Astrocyte (in vitro differentiated cells and primary cell): ENCODE results near the gene UGT2A1. TPM values are rescaled to one million over a fixed set of nuclear protein-coding genes. Genes with fewer than 3 reads are reported as not detected.

Experiments
- DNase-seq: peaks from one replicate; pipeline ENCODE4 v3.0.0-alpha.2; 2010; ENCODE audit warnings: low read depth
- FAIRE-seq: peaks from 2 replicates; lab custom pipeline; 2011; peaks lifted over from hg19 to GRCh38; lab: Jason Lieb, UNC
- H2AFZ ChIP-seq: 2 replicates; pipeline ENCODE4 v1.6.0; 2012; ENCODE audit warnings: low read depth, low read length, inconsistent platforms
- H3K27ac ChIP-seq: 2 replicates; pipeline ENCODE4 v1.5.1; 2011; ENCODE audit warnings: low read depth, low read length, inconsistent platforms
- H3K27me3 ChIP-seq: 2 replicates; pipeline ENCODE4 v1.6.0; 2011; ENCODE audit warnings: low read length, inconsistent platforms; ENCODE audit not compliant: insufficient read depth
- H3K36me3 ChIP-seq: 2 replicates; pipeline ENCODE4 v1.5.1; 2011; ENCODE audit warnings: low read length, inconsistent platforms; ENCODE audit not compliant: insufficient read depth
- H3K4me1 ChIP-seq: 2 replicates; pipeline ENCODE4 v1.5.1; 2011; ENCODE audit warnings: low read length, inconsistent platforms; ENCODE audit not compliant: insufficient read depth
- H3K4me2 ChIP-seq: 2 replicates; pipeline ENCODE4 v1.6.0; 2012; ENCODE audit warnings: low read length, inconsistent platforms
- H3K4me3 ChIP-seq: 2 replicates; pipeline ENCODE4 v1.5.1; 2011; ENCODE audit warnings: low read depth, mild to moderate bottlenecking, low read length, inconsistent platforms; ENCODE audit not compliant: insufficient read depth
- H3K79me2 ChIP-seq: 2 replicates; pipeline ENCODE4 v1.6.0; 2012; ENCODE audit warnings: mild to moderate bottlenecking, low read length, inconsistent platforms; ENCODE audit not compliant: insufficient read depth
- H3K9ac ChIP-seq: 2 replicates; pipeline ENCODE4 v1.6.0; 2012; ENCODE audit warnings: mild to moderate bottlenecking, low read length, inconsistent platforms
- H3K9me3 ChIP-seq: 2 replicates; pipeline ENCODE4 v1.5.1; 2012; ENCODE audit warnings: low read depth, mild to moderate bottlenecking, low read length, inconsistent platforms; ENCODE audit not compliant: insufficient read depth
- H4K20me1 ChIP-seq: 2 replicates; pipeline ENCODE4 v1.6.0; 2012; ENCODE audit warnings: low read length, inconsistent platforms; ENCODE audit not compliant: insufficient read depth
- H3K27ac Mint-ChIP-seq: one replicate; pipeline ENCODE4 v1.8.0; 2021; ENCODE audit warnings: mild to moderate bottlenecking, mixed read lengths; ENCODE audit not compliant: unreplicated experiment
- H3K27me3 Mint-ChIP-seq: one replicate; pipeline ENCODE4 v1.8.0; 2021; ENCODE audit warnings: low read depth, mixed read lengths; ENCODE audit not compliant: unreplicated experiment
- H3K36me3 Mint-ChIP-seq: one replicate; pipeline ENCODE4 v1.8.0; 2021; ENCODE audit warnings: low read depth, mixed read lengths; ENCODE audit not compliant: unreplicated experiment
- H3K4me1 Mint-ChIP-seq: one replicate; pipeline ENCODE4 v1.8.0; 2021; ENCODE audit warnings: low read depth, mixed read lengths; ENCODE audit not compliant: unreplicated experiment
- H3K4me3 Mint-ChIP-seq: one replicate; pipeline ENCODE4 v1.8.0; 2021; ENCODE audit warnings: mild to moderate bottlenecking, moderate library complexity, mixed read lengths; ENCODE audit not compliant: unreplicated experiment
- H3K9me3 Mint-ChIP-seq: one replicate; pipeline ENCODE4 v1.8.0; 2021; ENCODE audit warnings: mild to moderate bottlenecking, mixed read lengths; ENCODE audit not compliant: unreplicated experiment
- EZH2 ChIP-seq: IDR thresholded peaks from 2 replicates; pipeline ENCODE4 v1.6.1; 2012; ENCODE audit warnings: mild to moderate bottlenecking, low read length, inconsistent platforms; ENCODE audit not compliant: insufficient read depth
- total RNA-seq: library from RNA; stranded (reverse); gene quantifications from 2 replicates; pipeline ENCODE4 v1.2.1, GENCODE V29; 2021
- TF ChIP-seq, protein P1 (sequence below): IDR thresholded peaks from 2 replicates; pipeline ENCODE4 v1.5.1; 2011; ENCODE audit warnings: low read depth, mild to moderate bottlenecking, inconsistent platforms, low read length, moderate library complexity; ENCODE audit not compliant: insufficient read depth

The UGT2A1 gene
- total RNA-seq, 1 donor from 2014 or later = not detected

DNA sequence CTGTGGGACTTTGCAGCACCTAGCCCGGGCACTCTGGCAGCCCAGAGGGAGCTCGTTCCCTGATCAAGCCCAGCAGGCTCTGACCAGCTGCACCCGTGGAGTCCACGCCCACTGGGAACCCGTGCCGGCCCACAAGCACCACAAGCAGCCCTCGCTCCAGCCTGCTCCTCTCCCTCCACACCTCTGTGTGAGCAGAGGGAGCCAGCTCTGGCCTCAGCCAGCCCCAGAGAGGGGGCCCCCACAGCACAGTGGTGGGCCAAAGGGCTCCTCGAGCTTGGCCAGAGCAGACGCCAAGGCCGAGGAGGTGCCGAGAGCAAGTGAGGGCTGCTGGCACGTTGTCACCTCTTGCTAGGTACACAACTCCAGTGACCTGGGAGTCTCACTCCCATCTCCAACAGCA is 5.1 kb upstream of the UGT2A1 start:
- no peak overlapping the region for H3K4me3 ChIP-seq
- no peak overlapping the region for H3K4me3 Mint-ChIP-seq
- peaks cover 9% of the 10 kb centered on the region for H3K9me3 Mint-ChIP-seq
- no peak overlapping the region for H3K27ac ChIP-seq
- no peaks in the 10 kb centered on the region for H3K36me3 Mint-ChIP-seq
- no peak for TF ChIP-seq EZH2
- TF ChIP-seq, protein P1, sequence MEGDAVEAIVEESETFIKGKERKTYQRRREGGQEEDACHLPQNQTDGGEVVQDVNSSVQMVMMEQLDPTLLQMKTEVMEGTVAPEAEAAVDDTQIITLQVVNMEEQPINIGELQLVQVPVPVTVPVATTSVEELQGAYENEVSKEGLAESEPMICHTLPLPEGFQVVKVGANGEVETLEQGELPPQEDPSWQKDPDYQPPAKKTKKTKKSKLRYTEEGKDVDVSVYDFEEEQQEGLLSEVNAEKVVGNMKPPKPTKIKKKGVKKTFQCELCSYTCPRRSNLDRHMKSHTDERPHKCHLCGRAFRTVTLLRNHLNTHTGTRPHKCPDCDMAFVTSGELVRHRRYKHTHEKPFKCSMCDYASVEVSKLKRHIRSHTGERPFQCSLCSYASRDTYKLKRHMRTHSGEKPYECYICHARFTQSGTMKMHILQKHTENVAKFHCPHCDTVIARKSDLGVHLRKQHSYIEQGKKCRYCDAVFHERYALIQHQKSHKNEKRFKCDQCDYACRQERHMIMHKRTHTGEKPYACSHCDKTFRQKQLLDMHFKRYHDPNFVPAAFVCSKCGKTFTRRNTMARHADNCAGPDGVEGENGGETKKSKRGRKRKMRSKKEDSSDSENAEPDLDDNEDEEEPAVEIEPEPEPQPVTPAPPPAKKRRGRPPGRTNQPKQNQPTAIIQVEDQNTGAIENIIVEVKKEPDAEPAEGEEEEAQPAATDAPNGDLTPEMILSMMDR = no peak
- no peaks in the 10 kb centered on the region for H3K79me2 ChIP-seq
- H3K27me3 Mint-ChIP-seq = no peaks in the 10 kb centered on the region
- H3K36me3 ChIP-seq = no peaks in the 10 kb centered on the region
- no peaks in the 10 kb centered on the region for H4K20me1 ChIP-seq
- no peaks in the 10 kb centered on the region for H3K4me1 ChIP-seq
- H3K4me2 ChIP-seq = no peak overlapping the region
- no peaks in the 10 kb centered on the region for H3K4me1 Mint-ChIP-seq
- H2AFZ ChIP-seq = no peak overlapping the region
- no peak overlapping the region for H3K9ac ChIP-seq
- no peaks in the 10 kb centered on the region for H3K27me3 ChIP-seq
- DNase-seq (no peak), FAIRE-seq (no peak)
- H3K9me3 ChIP-seq = no peaks in the 10 kb centered on the region
- H3K27ac Mint-ChIP-seq = no peak overlapping the region

DNA sequence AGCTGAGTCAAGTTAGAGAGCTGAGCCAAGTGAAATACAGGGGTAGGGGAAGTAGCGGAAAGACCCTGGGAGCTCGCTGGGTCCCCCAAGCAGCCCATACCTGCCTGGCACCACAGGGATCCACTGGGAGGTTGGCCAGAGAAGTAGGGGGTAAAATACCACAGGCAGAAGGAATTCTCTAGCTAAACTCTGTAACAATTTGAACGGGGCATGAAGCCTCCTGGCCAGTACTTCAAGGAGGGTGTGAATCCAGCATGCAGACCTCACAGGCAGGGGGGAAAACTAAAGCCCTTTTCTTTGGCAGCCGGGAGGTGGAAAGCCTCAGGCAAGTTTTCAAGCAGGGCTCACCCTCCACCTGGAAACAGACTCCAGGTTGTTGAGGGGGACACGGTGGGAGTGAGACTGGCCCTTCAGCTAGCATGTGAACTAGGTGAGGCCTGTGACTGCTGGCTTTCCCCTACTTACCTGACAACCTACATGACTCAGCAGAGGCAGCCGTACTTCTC is 3.7 kb upstream of the UGT2A1 start:
- Mint-ChIP-seq H3K4me1 (no peaks in the 10 kb centered on the region), H3K27ac (no peak overlapping the region), H3K4me3 (no peak overlapping the region), H3K9me3 (no peaks in the 10 kb centered on the region), H3K27me3 (no peaks in the 10 kb centered on the region), H3K36me3 (no peaks in the 10 kb centered on the region)
- Histone ChIP-seq H3K4me3 (no peak overlapping the region), H3K4me2 (no peak overlapping the region), H3K27ac (no peak overlapping the region), H3K27me3 (no peaks in the 10 kb centered on the region), H3K4me1 (no peaks in the 10 kb centered on the region), H3K9me3 (no peaks in the 10 kb centered on the region), H4K20me1 (no peaks in the 10 kb centered on the region), H3K79me2 (no peaks in the 10 kb centered on the region), H2AFZ (no peak overlapping the region), H3K9ac (no peak overlapping the region), H3K36me3 (no peaks in the 10 kb centered on the region)
- TF ChIP-seq, protein P1 = no peak
- TF ChIP-seq EZH2 = no peak
- DNase-seq (no peak), FAIRE-seq (no peak)

DNA sequence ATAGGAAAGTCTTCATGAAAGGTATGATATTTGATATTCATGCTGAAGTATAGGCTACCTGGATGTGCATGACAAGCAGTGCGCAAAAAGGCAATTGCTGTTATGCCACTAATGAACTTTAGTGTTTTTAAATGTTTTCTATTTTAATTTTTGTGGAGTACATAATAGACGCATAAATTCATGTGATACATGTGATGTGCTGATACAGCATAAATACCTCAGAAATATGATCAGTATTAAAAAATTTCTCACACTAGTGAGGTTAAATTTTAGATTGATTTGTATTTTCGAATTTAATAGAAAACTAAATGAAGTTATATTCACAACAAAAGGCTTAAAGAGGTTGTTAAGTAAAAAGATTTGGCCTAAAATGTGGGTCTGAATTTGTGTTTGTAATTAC is 2.2 kb downstream of the UGT2A1 start:
- DNase-seq = no peak
- H3K27me3 ChIP-seq = no peaks in the 10 kb centered on the region
- no peaks in the 10 kb centered on the region for H3K4me1 ChIP-seq
- no peaks in the 10 kb centered on the region for H4K20me1 ChIP-seq
- peaks cover 8% of the 10 kb centered on the region for H3K4me1 Mint-ChIP-seq
- no peaks in the 10 kb centered on the region for H3K9me3 Mint-ChIP-seq
- no peaks in the 10 kb centered on the region for H3K9me3 ChIP-seq
- H3K27ac ChIP-seq = no peak overlapping the region
- H3K36me3 Mint-ChIP-seq = no peaks in the 10 kb centered on the region
- no peaks in the 10 kb centered on the region for H3K36me3 ChIP-seq
- no peak for FAIRE-seq
- no peaks in the 10 kb centered on the region for H3K79me2 ChIP-seq
- no peak overlapping the region for H2AFZ ChIP-seq
- no peak for TF ChIP-seq EZH2
- TF ChIP-seq, protein P1 = no peak
- H3K4me3 ChIP-seq = no peak overlapping the region
- H3K4me3 Mint-ChIP-seq = no peak overlapping the region
- H3K9ac ChIP-seq = no peak overlapping the region
- H3K27ac Mint-ChIP-seq = no peak overlapping the region
- no peaks in the 10 kb centered on the region for H3K27me3 Mint-ChIP-seq
- H3K4me2 ChIP-seq = no peak overlapping the region
